Colonic mucosa (tissue), 4 donors: ENCODE measurements around the gene LRRK2. TPM values are rescaled to one million over a fixed set of nuclear protein-coding genes. Genes with fewer than 3 reads are reported as not detected.

ENCODE experiments used
- DNase-seq: peaks from one replicate; pipeline ENCODE4 v3.0.0-alpha.2; 2020
- H3K27ac ChIP-seq: fragments of 200-600 bp; one replicate; pipeline ENCODE4 v1.8.0; 2021
- H3K27me3 ChIP-seq: fragments of 200-600 bp; one replicate; pipeline ENCODE4 v1.8.0; 2021
- H3K36me3 ChIP-seq: fragments of 200-600 bp; one replicate; pipeline ENCODE4 v1.8.0; 2021
- H3K4me1 ChIP-seq: fragments of 200-600 bp; one replicate; pipeline ENCODE4 v1.8.0; 2021; ENCODE audit warnings: mild to moderate bottlenecking
- H3K4me3 ChIP-seq: fragments of 200-600 bp; one replicate; pipeline ENCODE4 v1.8.0; 2021
- H3K9ac ChIP-seq, 2 donors: one replicate each; pipeline ENCODE4 v1.7.0; 2013; ENCODE audit warnings: control low read depth in 2 of 2, low read depth in 2 of 2, low read length in 2 of 2
- H3K9me3 ChIP-seq: fragments of 200-600 bp; one replicate; pipeline ENCODE4 v1.8.0; 2021
- CTCF ChIP-seq: fragments of 200-600 bp; IDR thresholded peaks from one replicate; pipeline ENCODE4 v1.8.0; 2022; ENCODE audit warnings: antibody characterized with exemption, mild to moderate bottlenecking
- intact Hi-C: fragments of 100-400 bp; cut with DNase I; formaldehyde crosslinking; loops from one replicate; pipeline ENCODE4 v1.14.1; 2022
- total RNA-seq, 2 donors: library from RNA; stranded (reverse); fragmentation: NEBNext Ultra II Directional in 1 of 2; extraction: Animal tissue kit (Norgen Biotek cat#: 25700) in 1 of 2; gene quantifications; one replicate each; pipeline ENCODE4 v1.2.1, GENCODE V29; 2021
- donor health status: healthy.
- donor health status: DM: no; HTN: no; CAD: no.
- donor health status: DM: no; HTN: no; CAD: no.

Gene LRRK2
- total RNA-seq, 2 donors from 2014 or later: 1.7 to 4.1 TPM

- H3K27me3 ChIP-seq: no peaks in the 10 kb centered on the region
- H3K9me3 ChIP-seq: no peaks in the 10 kb centered on the region
- no peak for TF ChIP-seq CTCF
- no peak for DNase-seq
- intact Hi-C loops: no loop called here
- H3K36me3 ChIP-seq: no peaks in the 10 kb centered on the region
- H3K4me3 ChIP-seq: no peak overlapping the region
- H3K9ac ChIP-seq: no peak overlapping the region
- H3K4me1 ChIP-seq: no peaks in the 10 kb centered on the region
- H3K27ac ChIP-seq: no peak overlapping the region
These were observed 118.3 kb downstream of the LRRK2 start for GRCh38 chr12:40343124-40343523.

- Histone ChIP-seq H3K9me3 (no peaks in the 10 kb centered on the region), H3K4me3 (no peak overlapping the region), H3K27me3 (no peaks in the 10 kb centered on the region), H3K9ac (no peak overlapping the region), H3K27ac (no peak overlapping the region), H3K36me3 (no peaks in the 10 kb centered on the region), H3K4me1 (no peaks in the 10 kb centered on the region)
- no peak for TF ChIP-seq CTCF
- intact Hi-C loops: no loop called here
- no peak for DNase-seq
These were observed 119.5 kb downstream of the LRRK2 start for GRCh38 chr12:40344312-40344711.

- TF ChIP-seq CTCF: no peak
- DNase-seq: no peak
- Histone ChIP-seq H3K9ac (no peak overlapping the region), H3K4me3 (no peak overlapping the region), H3K4me1 (no peaks in the 10 kb centered on the region), H3K27me3 (no peaks in the 10 kb centered on the region), H3K9me3 (no peaks in the 10 kb centered on the region), H3K27ac (no peak overlapping the region), H3K36me3 (no peaks in the 10 kb centered on the region)
- intact Hi-C loops: no loop called here
These were observed 127.2 kb downstream of the LRRK2 start for GRCh38 chr12:40351976-40352375.

- Histone ChIP-seq H3K36me3 (no peaks in the 10 kb centered on the region), H3K27me3 (no peaks in the 10 kb centered on the region), H3K27ac (no peak overlapping the region), H3K9me3 (no peaks in the 10 kb centered on the region), H3K4me1 (no peaks in the 10 kb centered on the region), H3K4me3 (no peak overlapping the region), H3K9ac (no peak overlapping the region)
- no peak for TF ChIP-seq CTCF
- intact Hi-C loops: no loop called here
- no peak for DNase-seq
These were observed 150.3 kb downstream of the LRRK2 start for GRCh38 chr12:40375076-40375475.

- H3K9ac ChIP-seq: no peak overlapping the region
- H3K4me3 ChIP-seq: no peak overlapping the region
- H3K27me3 ChIP-seq: no peaks in the 10 kb centered on the region
- no peaks in the 10 kb centered on the region for H3K9me3 ChIP-seq
- no peak for TF ChIP-seq CTCF
- H3K36me3 ChIP-seq: no peaks in the 10 kb centered on the region
- DNase-seq: no peak
- no peak overlapping the region for H3K27ac ChIP-seq
- H3K4me1 ChIP-seq: no peaks in the 10 kb centered on the region
- intact Hi-C loops: no loop called here
These were observed 151.9 kb downstream of the LRRK2 start for GRCh38 chr12:40376533-40377267.
